HL-60/S4 treated with phorbol 12-myristate 13-acetate at 8.2 ng/mL for 4 days and 3 days (cell line): ENCODE measurements around the gene NEAT1.
"Not testable (repeated sequence)": the region's sequence is repeated elsewhere in the genome, so short reads cannot be mapped to it uniquely, and the experiment has no call there.

Experiments
- in situ Hi-C: fragments of 300-500 bp; cut with MboI; formaldehyde crosslinking; loops from 2 replicates; pipeline ENCODE4 v1.15.0; 2022; ENCODE audit warnings: low sequenced_read_pairs

NEAT1 gene

GRCh38 chr11:65446446-65447277 is 24.1 kb downstream of the NEAT1 start:
- in situ Hi-C loops: no loop called here

- in situ Hi-C loops: no loop called here
Observed at GRCh38 chr11:65448074-65448417, 25.4 kb downstream of the NEAT1 start.

GRCh38 chr11:65448418-65449105 is 26.0 kb downstream of the NEAT1 start:
- in situ Hi-C loops: no loop called here

GRCh38 chr11:65451301-65451700 is 28.7 kb downstream of the NEAT1 start:
- in situ Hi-C loops: not testable (repeated sequence)

- in situ Hi-C loops: not testable (repeated sequence)
Observed at GRCh38 chr11:65452259-65452658, 29.7 kb downstream of the NEAT1 start.

- in situ Hi-C loops: no loop called here
Observed at GRCh38 chr11:65452806-65453490, 30.4 kb downstream of the NEAT1 start.

GRCh38 chr11:65454311-65454695 is 31.7 kb downstream of the NEAT1 start:
- in situ Hi-C loops: no loop called here

GRCh38 chr11:65454696-65455456 is 32.3 kb downstream of the NEAT1 start:
- in situ Hi-C loops: no loop called here

- in situ Hi-C loops: no loop called here
Observed at GRCh38 chr11:65456418-65456817, 33.8 kb downstream of the NEAT1 start.

- in situ Hi-C loops: no loop called here
Observed at GRCh38 chr11:65459552-65459951, 37.0 kb downstream of the NEAT1 start.

- in situ Hi-C loops: not testable (repeated sequence)
Observed at GRCh38 chr11:65465471-65465870, 42.9 kb downstream of the NEAT1 start.

- in situ Hi-C loops: not testable (repeated sequence)
Observed at GRCh38 chr11:65467306-65467705, 44.7 kb downstream of the NEAT1 start.

GRCh38 chr11:65468874-65469333 is 46.3 kb downstream of the NEAT1 start:
- in situ Hi-C loops: no loop called here

GRCh38 chr11:65470433-65471049 is 47.9 kb downstream of the NEAT1 start:
- in situ Hi-C loops: no loop called here

- in situ Hi-C loops: no loop called here
Observed at GRCh38 chr11:65471447-65471891, 48.9 kb downstream of the NEAT1 start.

GRCh38 chr11:65472588-65473277 is 50.1 kb downstream of the NEAT1 start:
- in situ Hi-C loops: not testable (repeated sequence)

- in situ Hi-C loops: no loop called here
Observed at GRCh38 chr11:65473278-65473860, 50.8 kb downstream of the NEAT1 start.

GRCh38 chr11:65474864-65475263 is 52.3 kb downstream of the NEAT1 start:
- in situ Hi-C loops: no loop called here

GRCh38 chr11:65476632-65477148 is 54.1 kb downstream of the NEAT1 start:
- in situ Hi-C loops: no loop called here
